NCI-H2227 (cell line): ENCODE data around the gene SUPT20HL1.
"Not testable (repeated sequence)": the region's sequence is repeated elsewhere in the genome, so short reads cannot be mapped to it uniquely, and the experiment has no call there.

Source experiments
- DNase-seq: peaks from one replicate; lab custom pipeline; 2025; ENCODE audit not compliant: unreplicated experiment; lab: John Stamatoyannopoulos, UW

The SUPT20HL1 gene

GRCh38 chrX:24360272-24360671, at the start of gene SUPT20HL1:
Gene SUPT20HL1 (plus strand): TSS chrX:24360639. CDS start chrX:24362761, 2,122 bp downstream.
- no peak for DNase-seq

- peak; percentile 9 for DNase-seq
Measured at GRCh38 chrX:24310916-24311315, 49.5 kb upstream of the SUPT20HL1 start.

GRCh38 chrX:24311507-24312248, 48.8 kb upstream of the SUPT20HL1 start:
- peak; percentile 51 for DNase-seq

- not testable (repeated sequence) for DNase-seq
Measured at GRCh38 chrX:24312249-24312607, 48.2 kb upstream of the SUPT20HL1 start.

- DNase-seq = no peak
Measured at GRCh38 chrX:24314019-24314635, 46.3 kb upstream of the SUPT20HL1 start, which contains the start of gene SUPT20HL2. Gene SUPT20HL2 (minus strand): TSS chrX:24314069. CDS start chrX:24313315, 754 bp downstream.

- no peak for DNase-seq
Measured at GRCh38 chrX:24316111-24316510, 44.3 kb upstream of the SUPT20HL1 start.

GRCh38 chrX:24317567-24317966, 42.9 kb upstream of the SUPT20HL1 start:
- DNase-seq = no peak

GRCh38 chrX:24321741-24322395, 38.6 kb upstream of the SUPT20HL1 start:
- DNase-seq = no peak

- no peak for DNase-seq
Measured at GRCh38 chrX:24325231-24325630, 35.2 kb upstream of the SUPT20HL1 start.

GRCh38 chrX:24332878-24333277, 27.6 kb upstream of the SUPT20HL1 start:
- DNase-seq = no peak

- DNase-seq = no peak
Measured at GRCh38 chrX:24333371-24333770, 27.1 kb upstream of the SUPT20HL1 start.

GRCh38 chrX:24334461-24334860, 26.0 kb upstream of the SUPT20HL1 start:
- DNase-seq = no peak

- no peak for DNase-seq
Measured at GRCh38 chrX:24335871-24336270, 24.6 kb upstream of the SUPT20HL1 start.

- DNase-seq = no peak
Measured at GRCh38 chrX:24339911-24340310, 20.5 kb upstream of the SUPT20HL1 start.

GRCh38 chrX:24340501-24340900, 19.9 kb upstream of the SUPT20HL1 start:
- no peak for DNase-seq

- DNase-seq = no peak
Measured at GRCh38 chrX:24341795-24342194, 18.6 kb upstream of the SUPT20HL1 start.

GRCh38 chrX:24343719-24344118, 16.7 kb upstream of the SUPT20HL1 start:
- no peak for DNase-seq

GRCh38 chrX:24347881-24348280, 12.6 kb upstream of the SUPT20HL1 start:
- DNase-seq = no peak

- DNase-seq = no peak
Measured at GRCh38 chrX:24350217-24350616, 10.2 kb upstream of the SUPT20HL1 start.

- no peak for DNase-seq
Measured at GRCh38 chrX:24355095-24355494, 5.3 kb upstream of the SUPT20HL1 start.

- DNase-seq = no peak
Measured at GRCh38 chrX:24357106-24357505, 3.3 kb upstream of the SUPT20HL1 start.
